Glutamatergic neuron (in vitro differentiated cells): ENCODE data around the gene EID3. TPM values are rescaled to one million over a fixed set of nuclear protein-coding genes. Genes with fewer than 3 reads are reported as not detected.
"Not testable (repeated sequence)": the region's sequence is repeated elsewhere in the genome, so short reads cannot be mapped to it uniquely, and the experiment has no call there.

Source experiments
- DNase-seq: peaks from one replicate; pipeline ENCODE4 v3.0.0; 2022
- H3K27ac Mint-ChIP-seq: one replicate; pipeline ENCODE4 v1.8.0; 2020; ENCODE audit warnings: mild to moderate bottlenecking, mixed read lengths, inconsistent platforms; ENCODE audit not compliant: unreplicated experiment
- H3K27me3 Mint-ChIP-seq: one replicate; pipeline ENCODE4 v1.8.0; 2020; ENCODE audit warnings: mild to moderate bottlenecking, moderate library complexity, mixed read lengths, inconsistent platforms; ENCODE audit not compliant: unreplicated experiment
- H3K36me3 Mint-ChIP-seq: one replicate; pipeline ENCODE4 v1.8.0; 2020; ENCODE audit warnings: mild to moderate bottlenecking, mixed read lengths, inconsistent platforms; ENCODE audit not compliant: unreplicated experiment
- H3K4me1 Mint-ChIP-seq: one replicate; pipeline ENCODE4 v1.8.0; 2020; ENCODE audit warnings: mild to moderate bottlenecking, low read depth, mixed read lengths, inconsistent platforms; ENCODE audit not compliant: unreplicated experiment
- H3K4me3 Mint-ChIP-seq: one replicate; pipeline ENCODE4 v1.8.0; 2020; ENCODE audit warnings: mild to moderate bottlenecking, mixed read lengths, inconsistent platforms; ENCODE audit not compliant: unreplicated experiment
- H3K9me3 Mint-ChIP-seq: one replicate; pipeline ENCODE4 v1.8.0; 2020; ENCODE audit warnings: mild to moderate bottlenecking, moderate library complexity, mixed read lengths, inconsistent platforms; ENCODE audit not compliant: unreplicated experiment
- total RNA-seq: library from RNA; stranded (reverse); fragmentation: NEBNext Ultra II Directional; extraction: Animal tissue kit (Norgen Biotek cat#: 25700); gene quantifications from one replicate; pipeline ENCODE4 v1.2.1, GENCODE V29; 2021; ENCODE audit not compliant: unreplicated experiment
- TF ChIP-seq, protein P1 (sequence below): fragments of 200-600 bp; sonication (generic); IDR thresholded peaks from one replicate; pipeline ENCODE4 v1.5.0; 2021; ENCODE audit not compliant: partially characterized antibody, unreplicated experiment

Gene EID3
- total RNA-seq, 1 donor from 2014 or later, result 3.7 TPM

DNA sequence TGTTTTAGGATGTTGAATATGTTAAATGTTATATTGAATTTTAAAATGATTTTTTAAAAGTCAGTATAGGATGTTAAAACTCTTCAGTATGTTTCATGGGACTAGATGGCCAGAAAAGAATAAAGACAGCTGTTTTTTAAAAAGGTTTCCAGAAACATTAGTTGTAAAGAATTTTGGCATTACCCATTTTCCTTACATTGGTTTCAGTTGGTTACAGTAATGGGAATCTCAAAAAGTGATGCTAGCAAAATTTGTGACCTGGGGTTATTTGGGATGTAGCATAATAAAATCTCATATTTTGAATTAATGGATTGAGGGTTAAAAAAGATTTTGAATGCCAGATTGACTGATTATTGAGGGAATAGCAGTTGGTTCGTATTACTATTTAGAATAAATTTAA, 25.3 kb downstream of the EID3 start:
- peaks cover 3% of the 10 kb centered on the region for H3K4me1 Mint-ChIP-seq
- H3K4me3 Mint-ChIP-seq, result no peak overlapping the region
- H3K27ac Mint-ChIP-seq, result no peak overlapping the region
- peaks cover 5% of the 10 kb centered on the region for H3K9me3 Mint-ChIP-seq
- H3K36me3 Mint-ChIP-seq, result peaks cover 11% of the 10 kb centered on the region
- TF ChIP-seq, protein P1, sequence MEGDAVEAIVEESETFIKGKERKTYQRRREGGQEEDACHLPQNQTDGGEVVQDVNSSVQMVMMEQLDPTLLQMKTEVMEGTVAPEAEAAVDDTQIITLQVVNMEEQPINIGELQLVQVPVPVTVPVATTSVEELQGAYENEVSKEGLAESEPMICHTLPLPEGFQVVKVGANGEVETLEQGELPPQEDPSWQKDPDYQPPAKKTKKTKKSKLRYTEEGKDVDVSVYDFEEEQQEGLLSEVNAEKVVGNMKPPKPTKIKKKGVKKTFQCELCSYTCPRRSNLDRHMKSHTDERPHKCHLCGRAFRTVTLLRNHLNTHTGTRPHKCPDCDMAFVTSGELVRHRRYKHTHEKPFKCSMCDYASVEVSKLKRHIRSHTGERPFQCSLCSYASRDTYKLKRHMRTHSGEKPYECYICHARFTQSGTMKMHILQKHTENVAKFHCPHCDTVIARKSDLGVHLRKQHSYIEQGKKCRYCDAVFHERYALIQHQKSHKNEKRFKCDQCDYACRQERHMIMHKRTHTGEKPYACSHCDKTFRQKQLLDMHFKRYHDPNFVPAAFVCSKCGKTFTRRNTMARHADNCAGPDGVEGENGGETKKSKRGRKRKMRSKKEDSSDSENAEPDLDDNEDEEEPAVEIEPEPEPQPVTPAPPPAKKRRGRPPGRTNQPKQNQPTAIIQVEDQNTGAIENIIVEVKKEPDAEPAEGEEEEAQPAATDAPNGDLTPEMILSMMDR, result no peak
- H3K27me3 Mint-ChIP-seq, result no peaks in the 10 kb centered on the region
- no peak for DNase-seq

DNA sequence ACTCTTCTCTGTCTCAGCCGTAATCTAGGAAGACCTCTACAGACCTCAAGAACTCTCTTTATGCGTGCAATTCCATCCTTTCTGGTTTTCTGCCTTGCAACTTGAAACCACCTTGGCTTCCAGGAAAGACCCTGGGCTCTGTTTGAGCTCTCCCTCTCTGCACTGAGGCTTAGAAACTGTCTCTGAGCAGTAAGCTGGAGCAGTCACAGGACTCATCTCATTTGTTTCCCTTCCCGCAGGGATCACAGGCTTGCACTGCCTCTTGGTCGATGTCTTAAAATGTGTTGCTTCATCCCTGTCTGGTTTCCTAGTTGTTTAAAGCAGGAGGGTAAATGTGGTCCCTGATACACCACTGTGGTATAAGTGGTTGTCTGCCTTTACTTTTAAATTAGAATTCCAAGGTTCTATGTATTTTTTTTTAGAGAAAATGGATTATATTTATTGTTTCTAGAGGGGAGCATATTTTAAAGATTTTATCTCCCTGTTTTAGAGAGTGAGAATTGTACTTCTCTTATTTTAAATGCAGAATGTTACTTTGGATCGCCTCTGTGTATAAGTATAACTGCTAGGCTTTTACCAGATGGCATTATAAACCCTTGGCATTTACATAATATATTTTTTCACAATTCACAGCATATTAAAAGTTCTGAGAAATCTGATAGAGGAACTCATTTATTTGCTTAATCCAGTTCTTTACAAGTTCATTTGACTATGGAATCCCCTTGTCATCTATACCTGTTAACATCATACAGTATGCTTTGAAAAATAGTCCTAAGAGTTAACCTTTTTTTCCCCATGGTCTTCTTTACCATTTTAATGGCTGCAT, 26.4 kb downstream of the EID3 start:
- H3K27me3 Mint-ChIP-seq, result no peaks in the 10 kb centered on the region
- DNase-seq, result no peak
- peaks cover 1% of the 10 kb centered on the region for H3K36me3 Mint-ChIP-seq
- TF ChIP-seq, protein P1, result no peak
- no peaks in the 10 kb centered on the region for H3K9me3 Mint-ChIP-seq
- H3K4me1 Mint-ChIP-seq, result peaks cover 3% of the 10 kb centered on the region
- no peak overlapping the region for H3K4me3 Mint-ChIP-seq
- peak overlapping the region; percentile 26 for H3K27ac Mint-ChIP-seq

DNA sequence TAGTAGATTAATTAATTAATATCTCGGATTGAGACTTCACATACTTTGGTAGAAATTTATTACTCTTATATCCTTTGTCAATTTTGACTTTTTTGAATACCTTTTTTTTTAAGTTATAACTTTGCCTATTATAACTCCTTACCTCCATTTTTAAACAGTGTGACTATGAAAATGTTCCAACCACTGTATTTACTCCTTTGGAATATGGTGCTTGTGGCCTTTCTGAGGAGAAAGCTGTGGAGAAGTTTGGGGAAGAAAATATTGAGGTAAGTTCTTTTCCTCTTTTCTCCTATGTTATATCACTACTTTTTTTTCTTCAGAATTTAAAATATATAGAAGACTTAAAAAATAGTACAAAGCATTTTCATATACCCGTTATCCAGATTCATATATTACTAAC, 27.8 kb downstream of the EID3 start:
- TF ChIP-seq, protein P1, result no peak
- peaks cover 3% of the 10 kb centered on the region for H3K4me1 Mint-ChIP-seq
- DNase-seq, result no peak
- H3K9me3 Mint-ChIP-seq, result no peaks in the 10 kb centered on the region
- no peaks in the 10 kb centered on the region for H3K27me3 Mint-ChIP-seq
- no peak overlapping the region for H3K4me3 Mint-ChIP-seq
- H3K36me3 Mint-ChIP-seq, result no peaks in the 10 kb centered on the region
- H3K27ac Mint-ChIP-seq, result no peak overlapping the region

DNA sequence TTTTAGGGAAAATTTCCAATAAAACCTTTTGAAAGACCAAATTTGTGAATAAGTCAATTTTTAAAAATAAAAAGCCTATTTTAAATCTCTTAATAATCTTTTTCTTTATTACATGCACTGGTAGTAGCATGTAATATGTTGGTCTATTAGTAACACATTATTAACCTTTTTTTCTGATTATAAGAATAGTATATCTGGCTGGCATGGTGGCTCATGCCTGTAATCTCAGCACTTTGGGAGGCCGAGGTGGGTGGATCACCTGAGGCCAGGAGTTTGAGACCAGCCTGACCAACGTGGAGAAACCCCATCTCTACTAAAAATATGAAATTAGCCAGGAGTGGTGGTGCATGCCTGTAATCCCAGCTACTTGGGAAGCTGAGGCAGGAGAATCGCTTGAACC, 28.7 kb downstream of the EID3 start:
- not testable (repeated sequence) for H3K9me3 Mint-ChIP-seq, H3K4me3 Mint-ChIP-seq, H3K4me1 Mint-ChIP-seq, H3K27ac Mint-ChIP-seq, H3K27me3 Mint-ChIP-seq, DNase-seq, H3K36me3 Mint-ChIP-seq

DNA sequence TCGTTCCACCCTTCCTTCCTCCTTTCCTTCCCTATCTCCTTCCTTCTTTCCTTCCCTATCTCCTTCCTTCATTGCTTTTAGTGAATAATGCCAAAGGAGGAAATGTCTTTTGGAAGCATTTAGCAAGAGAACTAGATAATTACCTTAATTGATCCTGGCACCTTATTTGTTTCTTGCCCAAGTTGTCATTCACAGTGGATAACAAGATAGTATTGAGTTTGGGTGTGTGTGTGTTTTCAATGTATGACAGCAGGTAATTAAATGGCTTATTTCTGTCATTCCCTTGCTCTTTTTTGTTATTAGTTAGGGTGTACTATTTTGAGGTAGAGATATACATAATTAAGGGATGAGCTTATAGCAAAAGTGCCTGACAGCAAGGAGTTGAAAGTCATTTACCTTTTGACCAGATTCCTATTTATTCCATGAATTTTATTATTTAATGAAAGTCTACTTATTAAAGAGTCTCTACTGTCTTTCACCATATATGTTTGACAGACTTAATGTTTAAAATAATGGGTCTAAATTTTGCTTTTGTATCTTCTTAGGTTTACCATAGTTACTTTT, 30.2 kb downstream of the EID3 start:
- no peaks in the 10 kb centered on the region for H3K27me3 Mint-ChIP-seq
- TF ChIP-seq, protein P1, result no peak
- H3K36me3 Mint-ChIP-seq, result no peaks in the 10 kb centered on the region
- H3K27ac Mint-ChIP-seq, result no peak overlapping the region
- no peak overlapping the region for H3K4me3 Mint-ChIP-seq
- H3K4me1 Mint-ChIP-seq, result peaks cover 3% of the 10 kb centered on the region
- DNase-seq, result no peak
- no peaks in the 10 kb centered on the region for H3K9me3 Mint-ChIP-seq
